ENCODE data around the gene COPG2. TPM values are rescaled to one million over a fixed set of nuclear protein-coding genes. Genes with fewer than 3 reads are reported as not detected.
"Not testable (repeated sequence)": the region's sequence is repeated elsewhere in the genome, so short reads cannot be mapped to it uniquely, and the experiment has no call there.

Gene COPG2
- total RNA-seq, 6 experiments from 2014 or later: 20.2 to 25.4 (median 23.9) TPM

DNA sequence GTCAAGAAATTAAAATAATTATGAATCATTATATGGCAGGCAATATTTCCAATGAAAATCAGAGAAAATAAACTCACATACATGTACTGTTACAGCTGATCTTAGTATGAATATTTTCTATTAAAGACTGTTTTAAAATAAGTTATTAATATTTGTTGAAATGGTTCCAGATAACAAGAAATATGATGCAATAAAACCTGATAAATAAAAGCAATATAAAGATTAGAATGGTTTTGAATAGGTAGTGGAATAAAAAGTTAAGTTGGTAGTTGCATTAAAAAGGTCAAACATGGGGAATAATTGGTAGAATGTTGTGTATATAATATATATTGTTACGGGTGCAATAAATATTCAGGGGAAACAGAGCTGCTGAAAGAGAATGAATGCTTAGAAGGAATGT is 124.2 kb downstream of the COPG2 start:
- Mint-ChIP-seq H3K4me3 (no peak overlapping the region), H3K27ac (no peak overlapping the region), H3K27me3 (ENCODE audit: insufficient read depth) (peaks cover 3% of the 10 kb centered on the region; the same call in 1 of the 2 replicates), H3K9me3 (no peaks in the 10 kb centered on the region), H3K4me1 (ENCODE audit: low read depth) (no peaks in the 10 kb centered on the region), H3K36me3 (ENCODE audit: low read depth) (0 out of 2 replicates have a peak, but pooled peaks cover 4% of the 10 kb centered on the region)
- no peak for DNase-seq
- no peak for TF ChIP-seq CTCF (IDR thresholded peaks at IDR 0.05)

DNA sequence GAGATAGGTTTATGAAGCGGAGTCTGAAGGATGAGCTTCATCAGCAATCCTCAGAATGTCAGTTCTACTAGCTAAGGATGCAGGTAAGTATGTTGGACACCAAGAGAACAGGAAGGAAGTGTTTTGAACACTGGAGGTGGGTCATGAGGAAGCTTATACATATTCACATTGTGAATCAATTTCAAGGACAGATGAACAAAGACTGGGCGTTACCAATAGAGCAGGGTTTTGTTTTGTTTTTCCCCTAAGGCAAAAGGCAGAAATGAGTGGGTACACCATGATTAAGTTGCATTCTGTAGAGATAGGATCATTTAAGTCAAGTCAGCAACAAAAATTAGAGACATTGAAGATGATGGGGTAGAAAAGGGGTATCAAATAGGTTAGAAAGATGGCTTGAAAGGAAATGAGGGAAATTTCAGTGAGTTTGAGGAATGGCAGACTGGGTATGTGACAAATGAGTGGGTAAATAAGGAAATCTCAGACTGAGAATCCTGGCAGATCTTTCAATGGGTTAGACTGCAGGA is 125.0 kb downstream of the COPG2 start:
- DNase-seq: no peak
- Mint-ChIP-seq H3K4me1 (ENCODE audit: low read depth) (no peaks in the 10 kb centered on the region), H3K9me3 (no peaks in the 10 kb centered on the region), H3K36me3 (ENCODE audit: low read depth) (no peaks in the 10 kb centered on the region), H3K27me3 (ENCODE audit: insufficient read depth) (peaks cover 3% of the 10 kb centered on the region; the same call in 1 of the 2 replicates), H3K27ac (no peak overlapping the region), H3K4me3 (no peak overlapping the region)
- TF ChIP-seq CTCF (IDR thresholded peaks at IDR 0.05): no peak

- H3K4me3 Mint-ChIP-seq; H3K4me1 Mint-ChIP-seq (ENCODE audit: low read depth); H3K36me3 Mint-ChIP-seq (ENCODE audit: low read depth): not testable (repeated sequence)
These were observed 126.3 kb downstream of the COPG2 start for GRCh38 chr7:130542297-130542696.

GRCh38 chr7:130541287-130541686 is 127.3 kb downstream of the COPG2 start:
- not testable (repeated sequence) for H3K4me1 Mint-ChIP-seq (ENCODE audit: low read depth); H3K36me3 Mint-ChIP-seq (ENCODE audit: low read depth); H3K4me3 Mint-ChIP-seq; DNase-seq; H3K9me3 Mint-ChIP-seq; H3K27ac Mint-ChIP-seq; H3K27me3 Mint-ChIP-seq (ENCODE audit: insufficient read depth)

More at GRCh38 chr7:130542297-130542696, 126.3 kb downstream of the COPG2 start:
- H3K9me3 Mint-ChIP-seq; DNase-seq; H3K27me3 Mint-ChIP-seq (ENCODE audit: insufficient read depth); H3K27ac Mint-ChIP-seq: not testable (repeated sequence)

GRCh38 chr7:130537894-130538293 is 130.7 kb downstream of the COPG2 start:
- DNase-seq; H3K27me3 Mint-ChIP-seq (ENCODE audit: insufficient read depth); H3K4me1 Mint-ChIP-seq (ENCODE audit: low read depth); H3K27ac Mint-ChIP-seq; H3K9me3 Mint-ChIP-seq; H3K4me3 Mint-ChIP-seq; H3K36me3 Mint-ChIP-seq (ENCODE audit: low read depth): not testable (repeated sequence)

GRCh38 chr7:130529417-130529816 is 139.1 kb downstream of the COPG2 start:
- Mint-ChIP-seq H3K27ac (no peak overlapping the region), H3K9me3 (no peaks in the 10 kb centered on the region), H3K4me1 (ENCODE audit: low read depth) (no peaks in the 10 kb centered on the region), H3K27me3 (ENCODE audit: insufficient read depth) (no peaks in the 10 kb centered on the region; the same call in 1 of the 2 replicates), H3K36me3 (ENCODE audit: low read depth) (no peaks in the 10 kb centered on the region), H3K4me3 (no peak overlapping the region)
- no peak for TF ChIP-seq CTCF (IDR thresholded peaks at IDR 0.05)
- no peak for DNase-seq

GRCh38 chr7:130527752-130528355 is 140.7 kb downstream of the COPG2 start:
- not testable (repeated sequence) for H3K27me3 Mint-ChIP-seq (ENCODE audit: insufficient read depth); H3K36me3 Mint-ChIP-seq (ENCODE audit: low read depth); DNase-seq; H3K27ac Mint-ChIP-seq; H3K4me1 Mint-ChIP-seq (ENCODE audit: low read depth); H3K4me3 Mint-ChIP-seq; H3K9me3 Mint-ChIP-seq
